ENCODE data around the gene PABPN1L. TPM values are rescaled to one million over a fixed set of nuclear protein-coding genes. Genes with fewer than 3 reads are reported as not detected.
A peak's percentile ranks its signal among the peaks of the same experiment; 100 is the strongest.

Gene PABPN1L
- total and polyA plus RNA-seq, 9 of the 15 experiments (the other 6 are each of a cell fraction or from before 2014, with no cell fraction given) = 0.11 to 0.32 TPM; not detected in 7

DNA sequence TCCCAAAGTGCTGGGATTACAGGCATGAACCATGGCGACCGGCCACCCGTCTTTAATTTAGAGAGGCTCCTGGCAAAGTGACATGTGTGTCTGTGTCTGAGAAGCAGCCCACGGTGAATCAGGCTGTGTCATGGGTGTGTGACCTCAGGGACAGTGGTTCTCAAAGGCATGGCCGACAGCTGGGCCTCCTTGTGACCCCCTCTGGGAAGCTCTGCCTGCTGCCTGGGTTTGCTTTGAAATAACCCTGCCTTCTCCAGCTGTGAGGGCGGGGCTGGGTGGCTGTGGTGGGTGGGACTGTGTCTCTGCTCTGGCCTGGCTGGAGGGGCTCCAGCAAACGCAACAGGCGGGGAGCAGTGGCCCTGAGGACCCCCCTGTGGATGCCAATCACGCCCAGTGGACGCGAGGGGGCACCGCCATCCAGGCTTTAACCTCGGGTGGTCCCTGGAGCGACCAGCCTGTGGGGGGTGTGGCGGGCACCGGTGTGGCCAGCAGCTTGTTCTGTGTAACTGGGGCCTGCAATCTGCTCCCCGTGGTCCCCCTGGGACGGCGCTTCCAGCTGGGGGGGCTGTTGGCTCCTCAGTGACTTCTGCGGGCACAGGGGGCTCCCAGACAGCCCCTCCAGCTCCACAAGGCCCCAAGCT is 46.0 kb downstream of the PABPN1L start:
- H2AFZ ChIP-seq (ENCODE audit: low read depth, low read length) = no peak overlapping the region
- WGBS (ENCODE audit: insufficient coverage, low coverage, missing lambda C conversion rate) = 72% methylated on average over 13 of the region's 20 CpGs
- H3K4me3 ChIP-seq = no peak overlapping the region
- peaks cover 0 to 54% of the 10 kb centered on the region in 2 experiments; a peak in 2 of 5 replicates for H3K4me1 ChIP-seq (replicated peaks in 1 of 2; ENCODE audit: control insufficient read depth in 2 of 2, insufficient read depth in 2 of 2, low read length in 2 of 2)
- H3K4me2 ChIP-seq (ENCODE audit: insufficient read depth, low read length) = no peak overlapping the region
- H4K20me1 ChIP-seq (replicated peaks; ENCODE audit: control insufficient read depth, insufficient read depth, low read length) = no peaks in the 10 kb centered on the region
- DNase-seq (ENCODE audit: extremely low read depth in 1 of 4, low spot score in 3 of 4) (no peak), ATAC-seq (no peak), FAIRE-seq (no peak)
- H3K9me1 ChIP-seq (ENCODE audit: control insufficient read depth, insufficient read depth, low read length) = no peaks in the 10 kb centered on the region
- BruUV-seq (replicated peaks) = no TSS peak
- H3K9me3 ChIP-seq (replicated peaks; ENCODE audit: control insufficient read depth, insufficient read depth, low read depth, low read length) = no peaks in the 10 kb centered on the region
- H3K27me3 ChIP-seq (ENCODE audit: control insufficient read depth in 2 of 2, insufficient read depth in 2 of 2, low read length in 2 of 2) = no peaks in the 10 kb centered on the region
- H3K27ac ChIP-seq (ENCODE audit: extremely low read depth, low read depth, low read length) = no peak overlapping the region
- intact Hi-C loops (cut with micrococcal nuclease) = no loop called here
- no peaks in the 10 kb centered on the region for H3K36me3 ChIP-seq (ENCODE audit: control insufficient read depth, insufficient read depth, low read length)
- POLR2A ChIA-PET = interaction anchor here (1.2 kb wide), 1 partner anchor 10 kb away, joined by 6 read pairs; no protein-coding TSS in a partner anchor
- H3K9ac ChIP-seq (ENCODE audit: insufficient read depth in 1 of 2, low read depth in 2 of 2, low read length in 2 of 2) = peak overlapping the region in 1 of 2 experiments; percentile 68; a peak in 1 of 4 replicates
- H3K79me2 ChIP-seq (ENCODE audit: control insufficient read depth, insufficient read depth, low read length) = no peaks in the 10 kb centered on the region
- in situ Hi-C loops (cut with MboI) = no loop called here
- TF ChIP-seq RFX5 (IDR thresholded peaks at IDR 0.05; ENCODE audit: low read depth, low read length) = no peak
- no peak for TF ChIP-seq ARNT (IDR thresholded peaks at IDR 0.05)
- TF ChIP-seq ZNF175 (CRISPR knock-in tag; IDR thresholded peaks at IDR 0.05; ENCODE audit: low read depth) = no peak
- TF ChIP-seq XRCC3 (IDR thresholded peaks at IDR 0.05) = no peak
- no peak for TF ChIP-seq CCAR2 (IDR thresholded peaks at IDR 0.05; ENCODE audit: low read depth, low read length)
- no peak for TF ChIP-seq ESRRB (CRISPR knock-in tag; IDR thresholded peaks at IDR 0.05; ENCODE audit: borderline replicate concordance)
- CTCF ChIA-PET (ENCODE audit: low intra/inter-chr PET ratio) = interaction anchor here (0.6 kb wide), 1 partner anchor 961 kb away, joined by 3 read pairs; no protein-coding TSS in a partner anchor

Measured in K562 (cell line).